GM18951 (cell line): Measurements from ENCODE around the gene PRRG1.

Source experiments
- POLR2A ChIP-seq: IDR thresholded peaks from 4 replicates; pipeline ENCODE4 v1.6.1; 2011; ENCODE audit warnings: mild to moderate bottlenecking; ENCODE audit not compliant: insufficient read length, insufficient read depth; ENCODE audit errors: extremely low read depth
- in situ Hi-C: fragments of 300-500 bp; cut with MboI; formaldehyde crosslinking; loops from one replicate; pipeline ENCODE4 v1.12.0; 2022; ENCODE audit warnings: low sequenced_read_pairs, mixed read lengths, inconsistent platforms; ENCODE audit not compliant: unreplicated experiment

PRRG1 gene

GRCh38 chrX:37353646-37354045 is 4.5 kb downstream of the PRRG1 start:
- no peak for TF ChIP-seq POLR2A
- in situ Hi-C loops: no loop called here

GRCh38 chrX:37357436-37357835 is 8.3 kb downstream of the PRRG1 start:
- no peak for TF ChIP-seq POLR2A
- in situ Hi-C loops: no loop called here

- TF ChIP-seq POLR2A: no peak
- in situ Hi-C loops: no loop called here
Observed at GRCh38 chrX:37361596-37361995, 12.4 kb downstream of the PRRG1 start.

- in situ Hi-C loops: no loop called here
- no peak for TF ChIP-seq POLR2A
Observed at GRCh38 chrX:37364666-37365065, 15.5 kb downstream of the PRRG1 start.

- in situ Hi-C loops: no loop called here
- no peak for TF ChIP-seq POLR2A
Observed at GRCh38 chrX:37367946-37368345, 18.8 kb downstream of the PRRG1 start.

GRCh38 chrX:37370499-37371141 is 21.5 kb downstream of the PRRG1 start:
- TF ChIP-seq POLR2A: no peak
- in situ Hi-C loops: no loop called here

- in situ Hi-C loops: no loop called here
- TF ChIP-seq POLR2A: no peak
Observed at GRCh38 chrX:37371578-37371991, 22.4 kb downstream of the PRRG1 start.

GRCh38 chrX:37378404-37378803 is 29.2 kb downstream of the PRRG1 start:
- in situ Hi-C loops: no loop called here
- TF ChIP-seq POLR2A: no peak

GRCh38 chrX:37378830-37379229 is 29.7 kb downstream of the PRRG1 start:
- in situ Hi-C loops: no loop called here
- no peak for TF ChIP-seq POLR2A

- in situ Hi-C loops: no loop called here
Observed at GRCh38 chrX:37380256-37380655, 31.1 kb downstream of the PRRG1 start.

GRCh38 chrX:37380924-37381323 is 31.8 kb downstream of the PRRG1 start:
- in situ Hi-C loops: no loop called here

More at GRCh38 chrX:37380256-37380655, 31.1 kb downstream of the PRRG1 start:
- TF ChIP-seq POLR2A: no peak

GRCh38 chrX:37383313-37383712 is 34.1 kb downstream of the PRRG1 start:
- no peak for TF ChIP-seq POLR2A
- in situ Hi-C loops: no loop called here

More at GRCh38 chrX:37380924-37381323, 31.8 kb downstream of the PRRG1 start:
- TF ChIP-seq POLR2A: no peak

- no peak for TF ChIP-seq POLR2A
- in situ Hi-C loops: no loop called here
Observed at GRCh38 chrX:37388413-37388812, 39.2 kb downstream of the PRRG1 start.

GRCh38 chrX:37405956-37406355 is 56.8 kb downstream of the PRRG1 start:
- in situ Hi-C loops: no loop called here
- TF ChIP-seq POLR2A: no peak

GRCh38 chrX:37407736-37408135 is 58.6 kb downstream of the PRRG1 start:
- in situ Hi-C loops: no loop called here
- no peak for TF ChIP-seq POLR2A

GRCh38 chrX:37409278-37409677 is 60.1 kb downstream of the PRRG1 start:
- in situ Hi-C loops: no loop called here
- no peak for TF ChIP-seq POLR2A
